ENCODE measurements around the gene DNAJC5.

- TF ChIP-seq POLR2A (IDR thresholded peaks at IDR 0.05), result no peak
- peak in 1 of 3 donors; percentile 5 for TF ChIP-seq POLR2AphosphoS5 (IDR thresholded peaks at IDR 0.05)
Observed at GRCh38 chr20:63915471-63915870, 20.5 kb downstream of the DNAJC5 start.
